ENCODE measurements around the gene TMTC2.
A peak's percentile ranks its signal among the peaks of the same experiment; 100 is the strongest.

Gene TMTC2

GRCh38 chr12:82930301-82930700, 243.6 kb downstream of the TMTC2 start:
- no peaks in the 10 kb centered on the region for H3K36me3 ChIP-seq (ENCODE audit: insufficient read depth, insufficient read length, low read length)
- no peak for DNase-seq (ENCODE audit: low read depth, low spot score)
- TF ChIP-seq ZNF274 (IDR thresholded peaks at IDR 0.05; ENCODE audit: low read depth, low read length) (no peak), SUZ12 (IDR thresholded peaks at IDR 0.05; ENCODE audit: extremely low read depth, insufficient read depth, insufficient read length) (no peak), YY1 (IDR thresholded peaks at IDR 0.05; ENCODE audit: insufficient read depth, insufficient read length) (no peak)
- H3K9ac ChIP-seq (ENCODE audit: insufficient read length, low read depth): no peak overlapping the region
- no peaks in the 10 kb centered on the region for H3K4me1 ChIP-seq (ENCODE audit: insufficient read depth, insufficient read length)
- H3K9me3 ChIP-seq (ENCODE audit: insufficient read depth, low read length): no peaks in the 10 kb centered on the region
- no peak overlapping the region for H3K4me3 ChIP-seq (ENCODE audit: insufficient read length, low read depth)
- H3K27me3 ChIP-seq (ENCODE audit: insufficient read depth, insufficient read length): no peaks in the 10 kb centered on the region

GRCh38 chr12:82931349-82932116, 244.8 kb downstream of the TMTC2 start:
- DNase-seq (ENCODE audit: low read depth, low spot score): peak; percentile 2
- H3K9me3 ChIP-seq (ENCODE audit: insufficient read depth, low read length): no peaks in the 10 kb centered on the region

GRCh38 chr12:82937151-82937550, 250.4 kb downstream of the TMTC2 start:
- H3K4me1 ChIP-seq (ENCODE audit: insufficient read depth, insufficient read length): no peaks in the 10 kb centered on the region
- H3K4me3 ChIP-seq (ENCODE audit: insufficient read length, low read depth): no peak overlapping the region
- no peak overlapping the region for H3K9ac ChIP-seq (ENCODE audit: insufficient read length, low read depth)
- DNase-seq (ENCODE audit: low read depth, low spot score): no peak
- H3K27me3 ChIP-seq (ENCODE audit: insufficient read depth, insufficient read length): no peaks in the 10 kb centered on the region
- H3K9me3 ChIP-seq (ENCODE audit: insufficient read depth, low read length): no peaks in the 10 kb centered on the region
- no peak for TF ChIP-seq ZNF274 (IDR thresholded peaks at IDR 0.05; ENCODE audit: low read depth, low read length)
- no peak for TF ChIP-seq SUZ12 (IDR thresholded peaks at IDR 0.05; ENCODE audit: extremely low read depth, insufficient read depth, insufficient read length)
- no peak for TF ChIP-seq YY1 (IDR thresholded peaks at IDR 0.05; ENCODE audit: insufficient read depth, insufficient read length)
- no peaks in the 10 kb centered on the region for H3K36me3 ChIP-seq (ENCODE audit: insufficient read depth, insufficient read length, low read length)

More at GRCh38 chr12:82931349-82932116, 244.8 kb downstream of the TMTC2 start:
- TF ChIP-seq YY1 (IDR thresholded peaks at IDR 0.05; ENCODE audit: insufficient read depth, insufficient read length): no peak
- TF ChIP-seq ZNF274 (IDR thresholded peaks at IDR 0.05; ENCODE audit: low read depth, low read length): no peak
- no peak for TF ChIP-seq SUZ12 (IDR thresholded peaks at IDR 0.05; ENCODE audit: extremely low read depth, insufficient read depth, insufficient read length)
- Histone ChIP-seq H3K27me3 (ENCODE audit: insufficient read depth, insufficient read length) (no peaks in the 10 kb centered on the region), H3K4me3 (ENCODE audit: insufficient read length, low read depth) (no peak overlapping the region), H3K9ac (ENCODE audit: insufficient read length, low read depth) (no peak overlapping the region), H3K36me3 (ENCODE audit: insufficient read depth, insufficient read length, low read length) (no peaks in the 10 kb centered on the region), H3K4me1 (ENCODE audit: insufficient read depth, insufficient read length) (no peaks in the 10 kb centered on the region)

GRCh38 chr12:82942521-82942920, 255.8 kb downstream of the TMTC2 start:
- no peak for TF ChIP-seq YY1 (IDR thresholded peaks at IDR 0.05; ENCODE audit: insufficient read depth, insufficient read length)
- TF ChIP-seq ZNF274 (IDR thresholded peaks at IDR 0.05; ENCODE audit: low read depth, low read length): no peak
- no peak for TF ChIP-seq SUZ12 (IDR thresholded peaks at IDR 0.05; ENCODE audit: extremely low read depth, insufficient read depth, insufficient read length)
- H3K4me3 ChIP-seq (ENCODE audit: insufficient read length, low read depth): no peak overlapping the region
- no peaks in the 10 kb centered on the region for H3K4me1 ChIP-seq (ENCODE audit: insufficient read depth, insufficient read length)
- no peaks in the 10 kb centered on the region for H3K9me3 ChIP-seq (ENCODE audit: insufficient read depth, low read length)
- no peak overlapping the region for H3K9ac ChIP-seq (ENCODE audit: insufficient read length, low read depth)
- no peak for DNase-seq (ENCODE audit: low read depth, low spot score)
- no peaks in the 10 kb centered on the region for H3K36me3 ChIP-seq (ENCODE audit: insufficient read depth, insufficient read length, low read length)
- no peaks in the 10 kb centered on the region for H3K27me3 ChIP-seq (ENCODE audit: insufficient read depth, insufficient read length)

GRCh38 chr12:82942991-82943401, 256.3 kb downstream of the TMTC2 start:
- H3K9ac ChIP-seq (ENCODE audit: insufficient read length, low read depth): no peak overlapping the region
- H3K27me3 ChIP-seq (ENCODE audit: insufficient read depth, insufficient read length): no peaks in the 10 kb centered on the region
- no peaks in the 10 kb centered on the region for H3K9me3 ChIP-seq (ENCODE audit: insufficient read depth, low read length)
- TF ChIP-seq SUZ12 (IDR thresholded peaks at IDR 0.05; ENCODE audit: extremely low read depth, insufficient read depth, insufficient read length): no peak
- no peak for TF ChIP-seq YY1 (IDR thresholded peaks at IDR 0.05; ENCODE audit: insufficient read depth, insufficient read length)
- TF ChIP-seq ZNF274 (IDR thresholded peaks at IDR 0.05; ENCODE audit: low read depth, low read length): no peak
- no peaks in the 10 kb centered on the region for H3K36me3 ChIP-seq (ENCODE audit: insufficient read depth, insufficient read length, low read length)
- no peak for DNase-seq (ENCODE audit: low read depth, low spot score)
- no peaks in the 10 kb centered on the region for H3K4me1 ChIP-seq (ENCODE audit: insufficient read depth, insufficient read length)
- no peak overlapping the region for H3K4me3 ChIP-seq (ENCODE audit: insufficient read length, low read depth)

GRCh38 chr12:82948491-82948890, 261.8 kb downstream of the TMTC2 start:
- Histone ChIP-seq H3K4me3 (ENCODE audit: insufficient read length, low read depth) (no peak overlapping the region), H3K9ac (ENCODE audit: insufficient read length, low read depth) (no peak overlapping the region), H3K27me3 (ENCODE audit: insufficient read depth, insufficient read length) (no peaks in the 10 kb centered on the region), H3K36me3 (ENCODE audit: insufficient read depth, insufficient read length, low read length) (no peaks in the 10 kb centered on the region), H3K4me1 (ENCODE audit: insufficient read depth, insufficient read length) (no peaks in the 10 kb centered on the region), H3K9me3 (ENCODE audit: insufficient read depth, low read length) (no peaks in the 10 kb centered on the region)
- no peak for TF ChIP-seq ZNF274 (IDR thresholded peaks at IDR 0.05; ENCODE audit: low read depth, low read length)
- no peak for TF ChIP-seq YY1 (IDR thresholded peaks at IDR 0.05; ENCODE audit: insufficient read depth, insufficient read length)
- TF ChIP-seq SUZ12 (IDR thresholded peaks at IDR 0.05; ENCODE audit: extremely low read depth, insufficient read depth, insufficient read length): no peak
- no peak for DNase-seq (ENCODE audit: low read depth, low spot score)

GRCh38 chr12:82950356-82950755, 263.6 kb downstream of the TMTC2 start:
- TF ChIP-seq YY1 (IDR thresholded peaks at IDR 0.05; ENCODE audit: insufficient read depth, insufficient read length) (no peak), SUZ12 (IDR thresholded peaks at IDR 0.05; ENCODE audit: extremely low read depth, insufficient read depth, insufficient read length) (no peak), ZNF274 (IDR thresholded peaks at IDR 0.05; ENCODE audit: low read depth, low read length) (no peak)
- H3K4me3 ChIP-seq (ENCODE audit: insufficient read length, low read depth): no peak overlapping the region
- H3K36me3 ChIP-seq (ENCODE audit: insufficient read depth, insufficient read length, low read length): no peaks in the 10 kb centered on the region
- no peak for DNase-seq (ENCODE audit: low read depth, low spot score)
- no peak overlapping the region for H3K9ac ChIP-seq (ENCODE audit: insufficient read length, low read depth)
- H3K27me3 ChIP-seq (ENCODE audit: insufficient read depth, insufficient read length): no peaks in the 10 kb centered on the region
- no peaks in the 10 kb centered on the region for H3K9me3 ChIP-seq (ENCODE audit: insufficient read depth, low read length)
- H3K4me1 ChIP-seq (ENCODE audit: insufficient read depth, insufficient read length): no peaks in the 10 kb centered on the region
